PC-9 (cell line): ENCODE data around the gene ASCC3.

Source experiments
- CTCF ChIP-seq: fragments of 200-600 bp; sonication (generic); conservative IDR thresholded peaks from 2 replicates; pipeline ENCODE4 v1.6.1; 2017; ENCODE audit warnings: mixed run types, antibody characterized with exemption, mild to moderate bottlenecking, moderate library complexity
- EZH2 ChIP-seq: fragments of 200-600 bp; sonication (generic); IDR thresholded peaks from 2 replicates; pipeline ENCODE4 v1.8.0; 2017; ENCODE audit warnings: antibody characterized with exemption, low read depth

DNA sequence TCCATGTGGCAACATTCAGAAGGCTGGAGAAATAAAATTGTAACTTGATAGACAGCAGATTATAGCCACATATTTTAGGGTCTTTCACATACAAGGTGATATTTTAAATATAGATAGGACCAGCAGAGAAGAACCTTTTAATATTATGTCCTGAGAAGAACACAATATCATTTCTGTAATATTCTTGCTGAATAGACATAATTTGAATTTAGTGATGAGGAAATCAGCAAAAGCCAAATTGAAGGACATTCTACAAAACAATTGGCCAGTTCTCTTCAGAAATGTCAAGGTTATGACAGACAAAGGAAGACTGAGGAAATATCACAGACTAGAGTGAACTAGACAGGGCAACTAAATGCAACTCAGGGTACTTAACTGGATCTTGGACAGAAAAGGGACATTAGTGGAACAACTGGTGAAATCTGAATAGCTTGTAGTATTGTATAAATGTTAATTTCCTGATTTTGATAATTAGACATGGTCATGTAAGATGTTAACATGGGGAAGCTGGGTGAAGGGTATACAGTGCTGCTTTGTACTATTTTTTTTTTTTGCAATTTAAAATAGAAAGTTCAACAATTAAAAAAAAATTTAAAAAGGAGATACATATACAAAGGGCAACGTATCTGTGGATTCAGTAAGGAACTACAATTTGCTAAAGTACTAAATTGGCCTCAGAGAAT is 281.9 kb downstream of the ASCC3 start:
- TF ChIP-seq CTCF (no peak), EZH2 (no peak)
